K562 (cell line): ENCODE results near the gene CDC25B. TPM values are rescaled to one million over a fixed set of nuclear protein-coding genes. Genes with fewer than 3 reads are reported as not detected.

Source experiments
- ATAC-seq: fragments of 200-7000 bp; cut with Tn5 transposase; 3 replicates; pipeline ENCODE4 v1.9.1; 2020; ENCODE audit warnings: moderate library complexity
- BruUV-seq: library from RNA; stranded (reverse); fragments of 400-500 nt; replicated peaks from 2 replicates; lab custom pipeline; 2021; lab: Mats Ljungman, UMichigan
- CTCF ChIA-PET: fragments of 300-600 bp; formaldehyde crosslinking; extraction: SDS; loops from one replicate; lab custom pipeline; 2021; ENCODE audit warnings: low intra/inter-chr PET ratio; lab: Yijun Ruan, JAX
- POLR2A ChIA-PET: fragments of 300-600, 350-650 bp; sonication (Branson Sonifier 250); formaldehyde crosslinking; extraction: SDS; loops from one replicate; lab custom pipeline; 2021; ENCODE audit warnings: antibody characterized with exemption, inconsistent platforms; lab: Yijun Ruan, JAX
- DNase-seq, 4 experiments: peaks; one replicate each; pipeline versions ENCODE4 v3.0.0 to v3.0.0-alpha.2; 2011 to 2018; ENCODE audit warnings: low spot score in 3 of 4, mixed read lengths in 3 of 4; ENCODE audit errors: extremely low read depth in 1 of 4
- FAIRE-seq: peaks from 2 replicates; lab custom pipeline; 2011; peaks lifted over from hg19 to GRCh38; lab: Jason Lieb, UNC
- H2AFZ ChIP-seq: 2 replicates; pipeline ENCODE4 v1.6.0; 2011; ENCODE audit warnings: low read depth, low read length, control low read depth, inconsistent platforms
- H3K27ac ChIP-seq: fragments of 200-600 bp; 3 replicates; pipeline ENCODE4 v1.8.0; 2011; ENCODE audit warnings: low read depth, mild to moderate bottlenecking, control low read depth, inconsistent platforms, low read length, moderate library complexity, mixed read lengths; ENCODE audit errors: extremely low read depth
- H3K27me3 ChIP-seq, 2 experiments: fragments of 300-600 bp in 1 of 2; 2 replicates in 1 of 2; 3 replicates in 1 of 2; pipeline versions ENCODE4 v1.6.0 to v1.8.0; 2011; ENCODE audit warnings: inconsistent platforms in 2 of 2, low read length in 2 of 2, mild to moderate bottlenecking in 1 of 2, mixed read lengths in 1 of 2, moderate library complexity in 1 of 2; ENCODE audit not compliant: control insufficient read depth in 2 of 2, insufficient read depth in 2 of 2
- H3K36me3 ChIP-seq: fragments of 300-600 bp; 3 replicates; pipeline ENCODE4 v1.8.0; 2011; ENCODE audit warnings: mild to moderate bottlenecking, low read length, inconsistent platforms; ENCODE audit not compliant: control insufficient read depth, insufficient read depth
- H3K4me1 ChIP-seq, 2 experiments: fragments of 200-600 bp in 1 of 2; replicated peaks in 1 of 2; 2 replicates in 1 of 2; 3 replicates in 1 of 2; pipeline versions ENCODE4 v1.5.1 to v1.8.0; 2011; ENCODE audit warnings: inconsistent platforms in 2 of 2, low read length in 2 of 2, mild to moderate bottlenecking in 1 of 2, mixed read lengths in 1 of 2, moderate library complexity in 1 of 2; ENCODE audit not compliant: control insufficient read depth in 2 of 2, insufficient read depth in 2 of 2
- H3K4me2 ChIP-seq: 2 replicates; pipeline ENCODE4 v1.6.1; 2011; ENCODE audit warnings: low read length, control low read depth, inconsistent platforms, mixed read lengths; ENCODE audit not compliant: insufficient read depth
- H3K4me3 ChIP-seq: fragments of 200-600 bp; sonication (generic), shearing (Covaris generic); 2 replicates; pipeline ENCODE4 v1.5.1; 2016; ENCODE audit warnings: control low read depth, inconsistent platforms
- H3K79me2 ChIP-seq: fragments of 200-600 bp; 3 replicates; pipeline ENCODE4 v1.8.0; 2011; ENCODE audit warnings: low read length, inconsistent platforms; ENCODE audit not compliant: control insufficient read depth, insufficient read depth
- H3K9ac ChIP-seq, 2 experiments: 2 replicates each; pipeline versions ENCODE4 v1.6.0 to v1.6.1; 2011; ENCODE audit warnings: low read depth in 2 of 2, low read length in 2 of 2, control low read depth in 1 of 2, inconsistent platforms in 1 of 2, mild to moderate bottlenecking in 1 of 2, mixed read lengths in 1 of 2; ENCODE audit not compliant: insufficient read depth in 1 of 2
- H3K9me1 ChIP-seq: one replicate; pipeline ENCODE4 v1.6.0; 2011; ENCODE audit warnings: inconsistent platforms, mild to moderate bottlenecking, low read length, moderate library complexity; ENCODE audit not compliant: control insufficient read depth, insufficient read depth
- H3K9me3 ChIP-seq: replicated peaks from 2 replicates; pipeline ENCODE4 v1.5.1; 2011; ENCODE audit warnings: low read depth, low read length, inconsistent platforms; ENCODE audit not compliant: control insufficient read depth, insufficient read depth
- H4K20me1 ChIP-seq: replicated peaks from 2 replicates; pipeline ENCODE4 v1.6.1; 2011; ENCODE audit warnings: low read length, inconsistent platforms, mixed read lengths; ENCODE audit not compliant: control insufficient read depth, insufficient read depth
- IRF2 ChIP-seq: sonication (generic); formaldehyde crosslinking; IDR thresholded peaks from 2 replicates; pipeline ENCODE4 v1.8.1; 2022; ENCODE audit warnings: mild to moderate bottlenecking, missing genetic modification reagents
- NR2C2 ChIP-seq, 2 experiments: fragments of 200-800 bp in 1 of 2; sonication (Bioruptor generic) in 1 of 2; sonication (generic) in 1 of 2; formaldehyde crosslinking in 1 of 2; IDR thresholded peaks; 2 replicates each; pipeline versions ENCODE4 v1.6.1 to v1.8.0; 2016 to 2022; ENCODE audit warnings: mild to moderate bottlenecking in 1 of 2, missing compliant biosample characterization in 1 of 2, missing genetic modification characterization in 1 of 2, missing genetic modification reagents in 1 of 2
- ZNF696 ChIP-seq: fragments of 250-450 bp; sonication (Bioruptor Pico); conservative IDR thresholded peaks from 2 replicates; pipeline ENCODE4 v1.4.0; 2020; ENCODE audit warnings: mild to moderate bottlenecking, moderate library complexity
- WGBS: fragments of 100-300 bp; shearing (Covaris generic); methylation state at CpG from one replicate; pipeline ENCODE4 v1.1.6; 2016; ENCODE audit warnings: low coverage, mixed read lengths; ENCODE audit not compliant: insufficient coverage; ENCODE audit errors: missing lambda C conversion rate; 5-methylcytosine and 5-hydroxymethylcytosine counted together
- in situ Hi-C: fragments of 300-500 bp; cut with MboI; formaldehyde crosslinking; loops from 4 replicates; pipeline ENCODE4 v1.15.0; 2018; ENCODE audit warnings: inconsistent platforms, mixed read lengths
- intact Hi-C: fragments of 100-400 bp; cut with micrococcal nuclease; formaldehyde crosslinking; loops from 2 replicates; pipeline ENCODE4 v1.14.2; 2022
- polyA plus RNA-seq, 8 experiments: library from polyadenylated mRNA; depleted of rRNA in 4 of 8; stranded (reverse) in 5 of 8; unstranded in 3 of 8; fragments of >200 nt; fragmentation: Nextera tagmentation in 2 of 8; fragmentation: Illumina TruSeq in 1 of 8; extraction: Ambion mirVana in 2 of 8; extraction: Trizol in 1 of 8; gene quantifications; 2 replicates each; pipeline versions ENCODE4 v1.2.1 to v1.2.3, GENCODE V29; 2011 to 2014; ENCODE audit warnings: inconsistent platforms in 1 of 8, missing spikeins in 1 of 8
- total RNA-seq, 7 experiments: library from RNA; depleted of rRNA in 6 of 7; stranded (reverse); fragments of >200 nt in 6 of 7; fragmentation: Illumina TruSeq in 2 of 7; extraction: Trizol in 2 of 7; gene quantifications; 2 replicates each; pipeline versions ENCODE4 v1.2.1 to v1.2.3, GENCODE V29; 2011 to 2021; ENCODE audit warnings: low replicate concordance in 1 of 7
- TF ChIP-seq, protein P1 (sequence below): fragments of 450-650 bp; formaldehyde crosslinking; IDR thresholded peaks from 2 replicates; pipeline ENCODE4 v1.4.0; 2020; ENCODE audit warnings: mild to moderate bottlenecking
- TF ChIP-seq, protein P2 (sequence below), 2 experiments: fragments of 450-650 bp in 1 of 2; sonication (generic) in 1 of 2; formaldehyde crosslinking in 1 of 2; IDR thresholded peaks; 2 replicates each; pipeline versions ENCODE4 v1.7.1 to v1.9.0; 2016 to 2022; ENCODE audit warnings: inconsistent platforms in 1 of 2, mild to moderate bottlenecking in 1 of 2, missing genetic modification reagents in 1 of 2
- TF ChIP-seq, protein P3 (sequence below): sonication (generic); formaldehyde crosslinking; IDR thresholded peaks from 2 replicates; pipeline ENCODE4 v1.8.0; 2022; ENCODE audit warnings: mild to moderate bottlenecking, low read depth, missing genetic modification reagents

Gene CDC25B
- total and polyA plus RNA-seq, 9 of the 15 experiments (the other 6 are each of a cell fraction or from before 2014, with no cell fraction given) = 2.3 to 35.7 (median 9.5) TPM

DNA sequence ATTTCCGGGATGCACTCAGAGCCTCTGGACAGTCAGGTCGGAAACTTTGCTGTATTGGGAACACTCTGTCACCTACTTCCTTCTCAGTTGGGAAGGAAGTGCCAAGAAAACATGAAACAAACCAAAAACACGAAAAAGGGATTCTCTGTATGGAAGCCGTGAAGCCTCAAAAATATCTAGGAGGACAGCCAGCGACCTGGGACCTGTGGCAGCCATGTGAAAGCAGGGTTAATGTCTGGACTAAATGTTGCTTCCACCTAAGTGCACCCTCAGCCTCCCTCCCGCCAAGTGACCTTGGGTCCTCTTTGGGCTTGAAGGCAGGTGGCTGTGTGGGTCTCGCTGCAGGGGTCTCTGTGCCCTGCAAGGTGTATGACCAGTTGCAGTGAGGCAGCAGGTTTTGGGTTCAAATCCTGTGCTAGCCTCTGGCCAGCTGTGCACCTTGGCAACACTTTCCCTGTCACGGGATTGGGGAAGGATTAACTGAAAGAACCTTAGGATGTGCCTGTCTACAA lies 51.4 kb downstream of the CDC25B start:
- Histone ChIP-seq H3K79me2 (peaks cover 28% of the 10 kb centered on the region), H3K9me1 (no peaks in the 10 kb centered on the region), H3K36me3 (peaks cover 16% of the 10 kb centered on the region; the same call in 2 of the 3 replicates), H2AFZ (peak overlapping the region; percentile 68), H3K9me3 (no peaks in the 10 kb centered on the region), H3K27me3 (no peaks in the 10 kb centered on the region), H3K4me1 (peaks cover 28 to 39% of the 10 kb centered on the region in 2 experiments; a peak in 4 of 5 replicates), H3K4me2 (peak overlapping the region; percentile 91), H3K27ac (peak overlapping the region; percentile 88), H3K9ac (peak overlapping the region; percentile 85 to 96), H3K4me3 (peak overlapping the region; percentile 81), H4K20me1 (no peaks in the 10 kb centered on the region)
- in situ Hi-C loops (no loop called here), intact Hi-C loops (loop anchor here (2.0 to 5.0 kb wide), 2 partner anchors 27 to 60 kb away; partner anchors contain the start of genes AP5S1 and CENPB)
- no peak for ATAC-seq
- no peak for FAIRE-seq
- ChIA-PET CTCF (interaction anchor here (0.6 kb wide), 1 partner anchor 59 kb away, joined by 3 read pairs; no protein-coding TSS in a partner anchor), POLR2A (interaction anchor here (0.6 to 1.0 kb wide), 2 partner anchors 27 to 69 kb away, joined by 3 read pairs; no protein-coding TSS in a partner anchor)
- DNase-seq = no peak
- WGBS = 16% methylated on average over 8 of the region's 8 CpGs
- TSS peak; percentile 80 for BruUV-seq
- TF ChIP-seq IRF2 (no peak), ZNF696 (no peak), NR2C2 (CRISPR knock-in tag; IDR thresholded peaks at IDR 0.05) (no peak), NR2C2 (tag; IDR thresholded peaks at IDR 0.05) (0 out of 2 replicates have a peak, but pooled peaks have one; percentile 39)
- TF ChIP-seq, protein P1, sequence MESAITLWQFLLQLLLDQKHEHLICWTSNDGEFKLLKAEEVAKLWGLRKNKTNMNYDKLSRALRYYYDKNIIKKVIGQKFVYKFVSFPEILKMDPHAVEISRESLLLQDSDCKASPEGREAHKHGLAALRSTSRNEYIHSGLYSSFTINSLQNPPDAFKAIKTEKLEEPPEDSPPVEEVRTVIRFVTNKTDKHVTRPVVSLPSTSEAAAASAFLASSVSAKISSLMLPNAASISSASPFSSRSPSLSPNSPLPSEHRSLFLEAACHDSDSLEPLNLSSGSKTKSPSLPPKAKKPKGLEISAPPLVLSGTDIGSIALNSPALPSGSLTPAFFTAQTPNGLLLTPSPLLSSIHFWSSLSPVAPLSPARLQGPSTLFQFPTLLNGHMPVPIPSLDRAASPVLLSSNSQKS (CRISPR knock-in tag) = no peak
- TF ChIP-seq, protein P2, sequence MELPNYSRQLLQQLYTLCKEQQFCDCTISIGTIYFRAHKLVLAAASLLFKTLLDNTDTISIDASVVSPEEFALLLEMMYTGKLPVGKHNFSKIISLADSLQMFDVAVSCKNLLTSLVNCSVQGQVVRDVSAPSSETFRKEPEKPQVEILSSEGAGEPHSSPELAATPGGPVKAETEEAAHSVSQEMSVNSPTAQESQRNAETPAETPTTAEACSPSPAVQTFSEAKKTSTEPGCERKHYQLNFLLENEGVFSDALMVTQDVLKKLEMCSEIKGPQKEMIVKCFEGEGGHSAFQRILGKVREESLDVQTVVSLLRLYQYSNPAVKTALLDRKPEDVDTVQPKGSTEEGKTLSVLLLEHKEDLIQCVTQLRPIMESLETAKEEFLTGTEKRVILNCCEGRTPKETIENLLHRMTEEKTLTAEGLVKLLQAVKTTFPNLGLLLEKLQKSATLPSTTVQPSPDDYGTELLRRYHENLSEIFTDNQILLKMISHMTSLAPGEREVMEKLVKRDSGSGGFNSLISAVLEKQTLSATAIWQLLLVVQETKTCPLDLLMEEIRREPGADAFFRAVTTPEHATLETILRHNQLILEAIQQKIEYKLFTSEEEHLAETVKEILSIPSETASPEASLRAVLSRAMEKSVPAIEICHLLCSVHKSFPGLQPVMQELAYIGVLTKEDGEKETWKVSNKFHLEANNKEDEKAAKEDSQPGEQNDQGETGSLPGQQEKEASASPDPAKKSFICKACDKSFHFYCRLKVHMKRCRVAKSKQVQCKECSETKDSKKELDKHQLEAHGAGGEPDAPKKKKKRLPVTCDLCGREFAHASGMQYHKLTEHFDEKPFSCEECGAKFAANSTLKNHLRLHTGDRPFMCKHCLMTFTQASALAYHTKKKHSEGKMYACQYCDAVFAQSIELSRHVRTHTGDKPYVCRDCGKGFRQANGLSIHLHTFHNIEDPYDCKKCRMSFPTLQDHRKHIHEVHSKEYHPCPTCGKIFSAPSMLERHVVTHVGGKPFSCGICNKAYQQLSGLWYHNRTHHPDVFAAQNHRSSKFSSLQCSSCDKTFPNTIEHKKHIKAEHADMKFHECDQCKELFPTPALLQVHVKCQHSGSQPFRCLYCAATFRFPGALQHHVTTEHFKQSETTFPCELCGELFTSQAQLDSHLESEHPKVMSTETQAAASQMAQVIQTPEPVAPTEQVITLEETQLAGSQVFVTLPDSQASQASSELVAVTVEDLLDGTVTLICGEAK (IDR thresholded peaks at IDR 0.05) = 0 out of 2 replicates have a peak, but pooled peaks have one; percentile 29
- TF ChIP-seq, protein P2 (CRISPR knock-in tag; IDR thresholded peaks at IDR 0.05) = no peak
- TF ChIP-seq, protein P3, sequence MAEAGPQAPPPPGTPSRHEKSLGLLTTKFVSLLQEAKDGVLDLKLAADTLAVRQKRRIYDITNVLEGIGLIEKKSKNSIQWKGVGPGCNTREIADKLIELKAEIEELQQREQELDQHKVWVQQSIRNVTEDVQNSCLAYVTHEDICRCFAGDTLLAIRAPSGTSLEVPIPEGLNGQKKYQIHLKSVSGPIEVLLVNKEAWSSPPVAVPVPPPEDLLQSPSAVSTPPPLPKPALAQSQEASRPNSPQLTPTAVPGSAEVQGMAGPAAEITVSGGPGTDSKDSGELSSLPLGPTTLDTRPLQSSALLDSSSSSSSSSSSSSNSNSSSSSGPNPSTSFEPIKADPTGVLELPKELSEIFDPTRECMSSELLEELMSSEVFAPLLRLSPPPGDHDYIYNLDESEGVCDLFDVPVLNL = 0 out of 2 replicates have a peak, but pooled peaks have one; percentile 27
